K562 (cell line): Measurements from ENCODE around the gene ABCA13. TPM values are rescaled to one million over a fixed set of nuclear protein-coding genes. Genes with fewer than 3 reads are reported as not detected.

Experiments
- ATAC-seq: fragments of 200-7000 bp; cut with Tn5 transposase; 3 replicates; pipeline ENCODE4 v1.9.1; 2020; ENCODE audit warnings: moderate library complexity
- BruUV-seq: library from RNA; stranded (reverse); fragments of 400-500 nt; replicated peaks from 2 replicates; lab custom pipeline; 2021; lab: Mats Ljungman, UMichigan
- CTCF ChIA-PET: fragments of 300-600 bp; formaldehyde crosslinking; extraction: SDS; loops from one replicate; lab custom pipeline; 2021; ENCODE audit warnings: low intra/inter-chr PET ratio; lab: Yijun Ruan, JAX
- POLR2A ChIA-PET: fragments of 300-600, 350-650 bp; sonication (Branson Sonifier 250); formaldehyde crosslinking; extraction: SDS; loops from one replicate; lab custom pipeline; 2021; ENCODE audit warnings: antibody characterized with exemption, inconsistent platforms; lab: Yijun Ruan, JAX
- DNase-seq, 4 experiments: peaks; one replicate each; pipeline versions ENCODE4 v3.0.0 to v3.0.0-alpha.2; 2011 to 2018; ENCODE audit warnings: low spot score in 3 of 4, mixed read lengths in 3 of 4; ENCODE audit errors: extremely low read depth in 1 of 4
- FAIRE-seq: peaks from 2 replicates; lab custom pipeline; 2011; peaks lifted over from hg19 to GRCh38; lab: Jason Lieb, UNC
- H2AFZ ChIP-seq: 2 replicates; pipeline ENCODE4 v1.6.0; 2011; ENCODE audit warnings: low read depth, low read length, control low read depth, inconsistent platforms
- H3K27ac ChIP-seq: fragments of 200-600 bp; 3 replicates; pipeline ENCODE4 v1.8.0; 2011; ENCODE audit warnings: low read depth, mild to moderate bottlenecking, control low read depth, inconsistent platforms, low read length, moderate library complexity, mixed read lengths; ENCODE audit errors: extremely low read depth
- H3K27me3 ChIP-seq, 2 experiments: fragments of 300-600 bp in 1 of 2; 2 replicates in 1 of 2; 3 replicates in 1 of 2; pipeline versions ENCODE4 v1.6.0 to v1.8.0; 2011; ENCODE audit warnings: inconsistent platforms in 2 of 2, low read length in 2 of 2, mild to moderate bottlenecking in 1 of 2, mixed read lengths in 1 of 2, moderate library complexity in 1 of 2; ENCODE audit not compliant: control insufficient read depth in 2 of 2, insufficient read depth in 2 of 2
- H3K36me3 ChIP-seq: fragments of 300-600 bp; 3 replicates; pipeline ENCODE4 v1.8.0; 2011; ENCODE audit warnings: mild to moderate bottlenecking, low read length, inconsistent platforms; ENCODE audit not compliant: control insufficient read depth, insufficient read depth
- H3K4me1 ChIP-seq, 2 experiments: fragments of 200-600 bp in 1 of 2; replicated peaks in 1 of 2; 2 replicates in 1 of 2; 3 replicates in 1 of 2; pipeline versions ENCODE4 v1.5.1 to v1.8.0; 2011; ENCODE audit warnings: inconsistent platforms in 2 of 2, low read length in 2 of 2, mild to moderate bottlenecking in 1 of 2, mixed read lengths in 1 of 2, moderate library complexity in 1 of 2; ENCODE audit not compliant: control insufficient read depth in 2 of 2, insufficient read depth in 2 of 2
- H3K4me2 ChIP-seq: 2 replicates; pipeline ENCODE4 v1.6.1; 2011; ENCODE audit warnings: low read length, control low read depth, inconsistent platforms, mixed read lengths; ENCODE audit not compliant: insufficient read depth
- H3K4me3 ChIP-seq: fragments of 200-600 bp; sonication (generic), shearing (Covaris generic); 2 replicates; pipeline ENCODE4 v1.5.1; 2016; ENCODE audit warnings: control low read depth, inconsistent platforms
- H3K79me2 ChIP-seq: fragments of 200-600 bp; 3 replicates; pipeline ENCODE4 v1.8.0; 2011; ENCODE audit warnings: low read length, inconsistent platforms; ENCODE audit not compliant: control insufficient read depth, insufficient read depth
- H3K9ac ChIP-seq, 2 experiments: 2 replicates each; pipeline versions ENCODE4 v1.6.0 to v1.6.1; 2011; ENCODE audit warnings: low read depth in 2 of 2, low read length in 2 of 2, control low read depth in 1 of 2, inconsistent platforms in 1 of 2, mild to moderate bottlenecking in 1 of 2, mixed read lengths in 1 of 2; ENCODE audit not compliant: insufficient read depth in 1 of 2
- H3K9me1 ChIP-seq: one replicate; pipeline ENCODE4 v1.6.0; 2011; ENCODE audit warnings: inconsistent platforms, mild to moderate bottlenecking, low read length, moderate library complexity; ENCODE audit not compliant: control insufficient read depth, insufficient read depth
- H3K9me3 ChIP-seq: replicated peaks from 2 replicates; pipeline ENCODE4 v1.5.1; 2011; ENCODE audit warnings: low read depth, low read length, inconsistent platforms; ENCODE audit not compliant: control insufficient read depth, insufficient read depth
- H4K20me1 ChIP-seq: replicated peaks from 2 replicates; pipeline ENCODE4 v1.6.1; 2011; ENCODE audit warnings: low read length, inconsistent platforms, mixed read lengths; ENCODE audit not compliant: control insufficient read depth, insufficient read depth
- BACH1 ChIP-seq: fragments of 200-800 bp; sonication (Bioruptor generic); IDR thresholded peaks from 2 replicates; pipeline ENCODE4 v1.6.1; 2016; ENCODE audit warnings: missing genetic modification characterization, missing compliant biosample characterization
- CBFA2T3 ChIP-seq: fragments of 450-650 bp; IDR thresholded peaks from 2 replicates; pipeline ENCODE4 v1.6.1; 2017
- CEBPG ChIP-seq, 3 experiments: fragments of 200-800 bp in 1 of 3; sonication (Bioruptor generic) in 1 of 3; sonication (generic) in 1 of 3; formaldehyde crosslinking in 1 of 3; IDR thresholded peaks in 2 of 3; conservative IDR thresholded peaks in 1 of 3; 2 replicates each; pipeline versions ENCODE4 v1.6.1 to v1.8.0; 2016 to 2022; ENCODE audit warnings: missing compliant biosample characterization in 2 of 3, missing genetic modification characterization in 2 of 3, mild to moderate bottlenecking in 1 of 3, missing genetic modification reagents in 1 of 3
- FUS ChIP-seq: fragments of 200-400 bp; formaldehyde crosslinking; optimal IDR thresholded peaks from 2 replicates; pipeline ENCODE3; 2017; ENCODE audit warnings: low read depth, low read length
- LCOR ChIP-seq: sonication (generic); formaldehyde crosslinking; IDR thresholded peaks from 2 replicates; pipeline ENCODE4 v1.8.0; 2022; ENCODE audit warnings: mild to moderate bottlenecking, missing genetic modification reagents
- SMC3 ChIP-seq: conservative IDR thresholded peaks from 2 replicates; pipeline ENCODE4 v1.6.1; 2011; ENCODE audit warnings: low read depth, low read length, improper control_type of control experiment; ENCODE audit not compliant: insufficient read depth
- TCF3 ChIP-seq: sonication (generic); formaldehyde crosslinking; IDR thresholded peaks from 2 replicates; pipeline ENCODE4 v1.4.0; 2020; ENCODE audit warnings: mild to moderate bottlenecking, missing genetic modification reagents
- WGBS: fragments of 100-300 bp; shearing (Covaris generic); methylation state at CpG from one replicate; pipeline ENCODE4 v1.1.6; 2016; ENCODE audit warnings: low coverage, mixed read lengths; ENCODE audit not compliant: insufficient coverage; ENCODE audit errors: missing lambda C conversion rate; 5-methylcytosine and 5-hydroxymethylcytosine counted together
- in situ Hi-C: fragments of 300-500 bp; cut with MboI; formaldehyde crosslinking; loops from 4 replicates; pipeline ENCODE4 v1.15.0; 2018; ENCODE audit warnings: inconsistent platforms, mixed read lengths
- intact Hi-C: fragments of 100-400 bp; cut with micrococcal nuclease; formaldehyde crosslinking; loops from 2 replicates; pipeline ENCODE4 v1.14.2; 2022
- polyA plus RNA-seq, 8 experiments: library from polyadenylated mRNA; depleted of rRNA in 4 of 8; stranded (reverse) in 5 of 8; unstranded in 3 of 8; fragments of >200 nt; fragmentation: Nextera tagmentation in 2 of 8; fragmentation: Illumina TruSeq in 1 of 8; extraction: Ambion mirVana in 2 of 8; extraction: Trizol in 1 of 8; gene quantifications; 2 replicates each; pipeline versions ENCODE4 v1.2.1 to v1.2.3, GENCODE V29; 2011 to 2014; ENCODE audit warnings: inconsistent platforms in 1 of 8, missing spikeins in 1 of 8
- total RNA-seq, 7 experiments: library from RNA; depleted of rRNA in 6 of 7; stranded (reverse); fragments of >200 nt in 6 of 7; fragmentation: Illumina TruSeq in 2 of 7; extraction: Trizol in 2 of 7; gene quantifications; 2 replicates each; pipeline versions ENCODE4 v1.2.1 to v1.2.3, GENCODE V29; 2011 to 2021; ENCODE audit warnings: low replicate concordance in 1 of 7
- TF ChIP-seq, protein P1 (sequence below): fragments of 450-650 bp; IDR thresholded peaks from 2 replicates; pipeline ENCODE4 v1.6.1; 2016; ENCODE audit warnings: borderline replicate concordance
- TF ChIP-seq, protein P2 (sequence below): fragments of 450-650 bp; formaldehyde crosslinking; IDR thresholded peaks from 2 replicates; pipeline ENCODE4 v1.4.0; 2020; ENCODE audit warnings: mild to moderate bottlenecking, moderate library complexity
- TF ChIP-seq, protein P3 (sequence below), 2 experiments: fragments of 450-650 bp; IDR thresholded peaks; 2 replicates each; pipeline ENCODE4 v1.6.1; 2016; ENCODE audit warnings: mild to moderate bottlenecking in 2 of 2, borderline replicate concordance in 1 of 2, low read depth in 1 of 2, moderate library complexity in 1 of 2

ABCA13 gene
- total and polyA plus RNA-seq, 9 of the 15 experiments (the other 6 are each of a cell fraction or from before 2014, with no cell fraction given), result 0.14 to 1.5 (median 0.38) TPM

DNA sequence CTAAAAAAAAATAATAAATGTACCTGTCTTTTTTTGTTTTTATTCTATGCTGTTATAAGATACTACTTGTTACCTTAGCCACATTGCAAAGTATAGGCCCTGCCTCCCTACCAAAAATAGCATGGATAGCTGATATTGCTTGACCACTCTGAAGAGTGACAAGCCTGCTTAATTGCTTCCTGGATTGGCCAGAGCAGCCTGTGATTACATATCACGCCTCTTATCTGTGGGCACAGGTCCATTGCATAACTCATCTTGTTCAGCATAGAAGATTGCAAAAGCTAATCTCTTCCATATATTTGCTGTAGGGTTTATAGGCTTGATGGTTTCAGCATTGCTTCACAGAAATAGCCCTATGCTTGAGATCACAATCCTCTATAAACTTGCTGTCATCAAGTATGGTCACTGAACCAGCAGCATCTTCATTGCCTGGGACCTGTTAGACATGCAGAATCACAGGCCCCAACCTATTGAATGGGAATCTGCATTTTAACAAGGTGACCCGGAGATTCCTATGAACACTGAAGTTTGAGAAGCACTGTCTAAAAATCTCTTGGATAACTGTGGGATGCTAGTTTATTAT lies 472.3 kb downstream of the ABCA13 start:
- H3K9me1 ChIP-seq, result no peaks in the 10 kb centered on the region
- CTCF ChIA-PET, result no interaction called here
- H3K4me3 ChIP-seq, result no peak overlapping the region
- intact Hi-C loops (no loop called here), in situ Hi-C loops (no loop called here)
- DNase-seq (no peak), ATAC-seq (no peak), FAIRE-seq (no peak)
- H3K4me2 ChIP-seq, result no peak overlapping the region
- H3K9me3 ChIP-seq, result no peaks in the 10 kb centered on the region
- no peak overlapping the region for H3K9ac ChIP-seq
- WGBS, result 3% methylated on average over 2 of the region's 2 CpGs
- POLR2A ChIA-PET, result no interaction called here
- no peak overlapping the region for H3K27ac ChIP-seq
- no peaks in the 10 kb centered on the region for H3K4me1 ChIP-seq
- H3K79me2 ChIP-seq, result no peaks in the 10 kb centered on the region
- no peaks in the 10 kb centered on the region for H3K36me3 ChIP-seq
- no peaks in the 10 kb centered on the region for H4K20me1 ChIP-seq
- no peak overlapping the region for H2AFZ ChIP-seq
- no peaks in the 10 kb centered on the region for H3K27me3 ChIP-seq
- no TSS peak for BruUV-seq
- TF ChIP-seq CBFA2T3, result peak; percentile 22; the same call in 1 of the 2 replicates
- TF ChIP-seq SMC3, result no peak
- TF ChIP-seq FUS, result no peak
- 0 out of 2 replicates have a peak, but pooled peaks have one; percentile 11 for TF ChIP-seq TCF3 (CRISPR knock-in tag)
- TF ChIP-seq BACH1 (tag), result no peak
- TF ChIP-seq, protein P1, sequence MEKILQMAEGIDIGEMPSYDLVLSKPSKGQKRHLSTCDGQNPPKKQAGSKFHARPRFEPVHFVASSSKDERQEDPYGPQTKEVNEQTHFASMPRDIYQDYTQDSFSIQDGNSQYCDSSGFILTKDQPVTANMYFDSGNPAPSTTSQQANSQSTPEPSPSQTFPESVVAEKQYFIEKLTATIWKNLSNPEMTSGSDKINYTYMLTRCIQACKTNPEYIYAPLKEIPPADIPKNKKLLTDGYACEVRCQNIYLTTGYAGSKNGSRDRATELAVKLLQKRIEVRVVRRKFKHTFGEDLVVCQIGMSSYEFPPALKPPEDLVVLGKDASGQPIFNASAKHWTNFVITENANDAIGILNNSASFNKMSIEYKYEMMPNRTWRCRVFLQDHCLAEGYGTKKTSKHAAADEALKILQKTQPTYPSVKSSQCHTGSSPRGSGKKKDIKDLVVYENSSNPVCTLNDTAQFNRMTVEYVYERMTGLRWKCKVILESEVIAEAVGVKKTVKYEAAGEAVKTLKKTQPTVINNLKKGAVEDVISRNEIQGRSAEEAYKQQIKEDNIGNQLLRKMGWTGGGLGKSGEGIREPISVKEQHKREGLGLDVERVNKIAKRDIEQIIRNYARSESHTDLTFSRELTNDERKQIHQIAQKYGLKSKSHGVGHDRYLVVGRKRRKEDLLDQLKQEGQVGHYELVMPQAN, result no peak
- TF ChIP-seq, protein P2, sequence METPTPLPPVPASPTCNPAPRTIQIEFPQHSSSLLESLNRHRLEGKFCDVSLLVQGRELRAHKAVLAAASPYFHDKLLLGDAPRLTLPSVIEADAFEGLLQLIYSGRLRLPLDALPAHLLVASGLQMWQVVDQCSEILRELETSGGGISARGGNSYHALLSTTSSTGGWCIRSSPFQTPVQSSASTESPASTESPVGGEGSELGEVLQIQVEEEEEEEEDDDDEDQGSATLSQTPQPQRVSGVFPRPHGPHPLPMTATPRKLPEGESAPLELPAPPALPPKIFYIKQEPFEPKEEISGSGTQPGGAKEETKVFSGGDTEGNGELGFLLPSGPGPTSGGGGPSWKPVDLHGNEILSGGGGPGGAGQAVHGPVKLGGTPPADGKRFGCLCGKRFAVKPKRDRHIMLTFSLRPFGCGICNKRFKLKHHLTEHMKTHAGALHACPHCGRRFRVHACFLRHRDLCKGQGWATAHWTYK, result no peak
- no peak for TF ChIP-seq CEBPG (CRISPR knock-in tag; IDR thresholded peaks at IDR 0.05)
- TF ChIP-seq CEBPG (tag; conservative IDR thresholded peaks at IDR 0.05 in 1 of 2, IDR thresholded peaks at IDR 0.05 in 1 of 2), result peak in 1 of 2 experiments; percentile 7; a peak in 1 of 4 replicates
- TF ChIP-seq, protein P3, sequence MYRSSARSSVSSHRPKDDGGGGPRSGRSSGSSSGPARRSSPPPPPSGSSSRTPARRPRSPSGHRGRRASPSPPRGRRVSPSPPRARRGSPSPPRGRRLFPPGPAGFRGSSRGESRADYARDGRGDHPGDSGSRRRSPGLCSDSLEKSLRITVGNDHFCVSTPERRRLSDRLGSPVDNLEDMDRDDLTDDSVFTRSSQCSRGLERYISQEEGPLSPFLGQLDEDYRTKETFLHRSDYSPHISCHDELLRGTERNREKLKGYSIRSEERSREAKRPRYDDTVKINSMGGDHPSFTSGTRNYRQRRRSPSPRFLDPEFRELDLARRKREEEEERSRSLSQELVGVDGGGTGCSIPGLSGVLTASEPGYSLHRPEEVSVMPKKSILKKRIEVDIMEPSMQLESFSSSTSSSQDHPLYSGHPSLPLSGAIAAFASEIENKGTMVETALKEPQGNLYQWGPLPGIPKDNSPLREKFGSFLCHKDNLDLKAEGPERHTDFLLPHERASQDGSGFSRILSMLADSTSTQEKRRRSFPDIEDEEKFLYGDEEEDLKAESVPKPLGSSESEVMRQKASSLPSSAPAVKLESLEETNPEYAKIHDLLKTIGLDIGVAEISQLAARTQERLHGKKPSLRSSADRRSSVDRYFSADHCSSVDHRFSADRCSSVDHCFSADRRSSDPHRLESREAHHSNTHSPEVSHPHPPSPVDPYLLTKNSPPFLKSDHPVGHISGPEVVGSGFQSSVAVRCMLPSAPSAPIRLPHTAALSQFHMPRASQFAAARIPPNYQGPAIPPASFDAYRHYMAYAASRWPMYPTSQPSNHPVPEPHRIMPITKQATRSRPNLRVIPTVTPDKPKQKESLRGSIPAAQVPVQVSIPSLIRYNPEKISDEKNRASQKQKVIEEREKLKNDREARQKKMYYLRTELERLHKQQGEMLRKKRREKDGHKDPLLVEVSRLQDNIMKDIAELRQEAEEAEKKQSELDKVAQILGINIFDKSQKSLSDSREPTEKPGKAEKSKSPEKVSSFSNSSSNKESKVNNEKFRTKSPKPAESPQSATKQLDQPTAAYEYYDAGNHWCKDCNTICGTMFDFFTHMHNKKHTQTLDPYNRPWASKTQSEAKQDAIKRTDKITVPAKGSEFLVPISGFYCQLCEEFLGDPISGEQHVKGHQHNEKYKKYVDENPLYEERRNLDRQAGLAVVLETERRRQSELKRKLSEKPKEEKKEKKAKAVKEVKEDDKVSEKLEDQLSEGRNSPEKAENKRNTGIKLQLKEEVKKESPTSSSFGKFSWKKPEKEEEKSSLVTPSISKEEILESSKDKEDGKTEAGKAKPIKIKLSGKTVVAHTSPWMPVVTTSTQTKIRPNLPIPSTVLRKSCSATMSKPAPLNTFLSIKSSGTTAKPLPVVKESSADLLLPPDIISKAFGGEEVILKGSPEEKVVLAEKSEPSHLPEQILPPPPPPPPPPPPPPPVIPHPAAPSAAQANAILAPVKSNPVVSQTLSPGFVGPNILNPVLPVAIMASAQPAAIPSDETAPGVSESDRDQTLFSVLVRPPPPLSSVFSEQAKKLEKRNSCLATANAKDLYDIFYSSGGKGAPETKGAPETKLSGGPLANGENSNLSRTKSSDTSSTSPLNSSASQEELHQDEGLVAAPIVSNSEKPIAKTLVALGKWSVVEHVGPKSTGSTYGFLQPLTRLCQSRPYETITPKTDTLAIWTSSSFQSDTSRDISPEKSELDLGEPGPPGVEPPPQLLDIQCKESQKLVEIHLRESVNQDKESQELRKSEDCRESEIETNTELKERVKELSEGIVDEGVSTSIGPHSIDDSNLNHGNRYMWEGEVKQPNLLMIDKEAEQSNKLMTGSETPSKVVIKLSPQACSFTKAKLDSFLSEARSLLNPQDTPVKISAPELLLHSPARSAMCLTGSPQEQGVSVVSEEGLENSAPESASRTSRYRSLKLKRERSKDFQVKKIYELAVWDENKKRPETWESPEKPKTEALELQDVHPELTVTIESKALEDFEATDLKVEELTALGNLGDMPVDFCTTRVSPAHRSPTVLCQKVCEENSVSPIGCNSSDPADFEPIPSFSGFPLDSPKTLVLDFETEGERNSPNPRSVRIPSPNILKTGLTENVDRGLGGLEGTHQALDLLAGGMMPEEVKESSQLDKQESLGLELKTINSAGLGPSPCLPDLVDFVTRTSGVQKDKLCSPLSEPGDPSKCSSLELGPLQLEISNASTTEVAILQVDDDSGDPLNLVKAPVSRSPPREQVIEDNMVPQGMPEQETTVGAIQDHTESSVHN (IDR thresholded peaks at IDR 0.05; ENCODE audit: borderline replicate concordance in 1 of 2, low read depth in 1 of 2), result no peak
- TF ChIP-seq LCOR, result no peak
